SH-SY5Y (cell line): ENCODE measurements around the gene SPIN2A.

Experiments used
- GATA2 ChIP-seq: IDR thresholded peaks from 2 replicates; pipeline ENCODE4 v1.6.1; 2011; ENCODE audit warnings: mild to moderate bottlenecking, low read depth, low read length
- GATA3 ChIP-seq: IDR thresholded peaks from 2 replicates; pipeline ENCODE4 v1.6.1; 2011; ENCODE audit warnings: low read depth, mild to moderate bottlenecking, low read length, moderate library complexity

The SPIN2A gene

DNA sequence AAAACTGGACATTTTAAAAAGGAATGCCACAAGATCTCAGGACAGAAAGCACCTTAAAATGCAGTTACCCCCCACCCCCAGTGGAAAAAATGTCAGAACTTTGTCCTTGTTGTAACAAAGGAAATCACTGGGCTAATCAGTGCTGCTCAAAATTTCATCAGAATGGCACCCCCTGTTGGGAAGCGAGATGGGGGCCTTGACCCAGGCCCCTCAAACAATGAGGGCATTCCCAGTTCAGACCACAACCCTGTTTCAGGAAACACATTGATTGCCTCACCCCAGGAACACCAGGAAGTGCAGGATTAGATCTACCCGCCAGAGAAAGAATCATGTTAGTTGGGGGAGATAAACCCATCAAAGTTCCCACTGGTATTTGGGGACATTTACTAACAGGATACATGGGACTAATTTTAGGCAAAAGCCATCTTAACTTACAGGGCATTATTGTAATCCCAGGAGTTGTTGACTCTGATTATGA lies 32.2 kb downstream of the SPIN2A start:
- TF ChIP-seq GATA3 (no peak), GATA2 (no peak)

DNA sequence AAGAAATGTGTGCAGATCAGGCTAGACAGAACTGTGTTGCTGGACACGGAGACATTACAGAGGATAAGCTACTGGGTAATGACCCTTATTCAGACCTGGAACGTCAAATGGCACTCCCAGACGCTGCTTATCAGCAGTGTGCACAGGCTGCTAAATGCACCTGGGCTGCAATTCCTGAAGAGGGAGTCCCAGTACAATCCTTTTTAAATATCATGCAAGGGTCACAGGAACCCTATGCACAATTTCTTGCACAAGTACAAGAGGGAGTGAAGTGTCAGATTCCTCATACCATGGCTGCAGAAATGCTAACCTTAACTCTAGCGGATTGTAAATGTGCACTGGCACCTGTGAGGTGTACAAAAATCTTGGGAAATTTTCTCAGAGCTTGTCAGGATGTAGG lies 32.8 kb downstream of the SPIN2A start:
- TF ChIP-seq GATA2 (no peak), GATA3 (no peak)

DNA sequence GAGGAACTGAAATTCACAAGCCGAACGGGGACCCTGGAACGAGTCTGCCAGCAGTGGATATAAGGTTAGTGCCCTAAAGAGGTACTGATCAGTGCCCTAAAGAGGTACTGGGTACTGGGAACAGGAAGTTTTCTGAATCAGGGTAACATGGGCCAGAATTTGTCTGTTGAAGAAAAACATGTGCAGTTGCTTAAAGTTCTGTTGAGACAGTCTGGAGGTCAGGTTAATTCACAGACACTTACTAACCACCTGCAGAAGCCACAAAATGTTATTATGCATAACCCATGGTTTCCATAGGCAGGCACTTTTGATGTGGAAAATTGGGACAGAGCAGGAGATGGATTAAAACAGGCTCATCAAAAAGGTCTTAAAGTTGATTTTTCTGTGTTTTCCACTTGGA lies 33.7 kb downstream of the SPIN2A start:
- TF ChIP-seq GATA2 (no peak), GATA3 (no peak)
